CD4-positive, alpha-beta T cell treated with Interleukin-6 at 100 ng/mL for 8 hours (primary cell): Measurements from ENCODE around the gene IFI6.

ENCODE experiments used
- DNase-seq: peaks from one replicate; pipeline ENCODE4 v3.0.0-alpha.2; 2020; ENCODE audit warnings: mixed read lengths, low spot score

IFI6 gene

DNA sequence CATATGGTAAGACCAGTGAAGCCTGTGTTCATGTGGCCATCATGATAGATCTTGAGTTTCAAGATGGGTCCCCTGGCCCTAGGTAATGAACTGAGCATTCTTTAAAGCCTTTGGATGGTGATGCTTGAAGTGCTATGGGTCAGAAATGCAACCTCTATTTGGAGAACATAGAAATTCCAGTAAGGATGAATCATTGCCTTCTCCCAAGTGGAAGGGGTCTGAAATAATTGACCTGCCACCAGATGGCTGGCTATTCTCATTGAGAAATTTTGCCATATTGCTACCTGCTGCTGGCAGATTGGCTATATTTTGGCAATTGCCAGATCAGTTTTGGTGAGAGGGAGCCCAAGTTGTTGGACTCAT, 739 bp upstream of the IFI6 start:
- DNase-seq, result no peak

- no peak for DNase-seq
Measured at GRCh38 chr1:27669876-27670275, 2.1 kb downstream of the IFI6 start.

DNA sequence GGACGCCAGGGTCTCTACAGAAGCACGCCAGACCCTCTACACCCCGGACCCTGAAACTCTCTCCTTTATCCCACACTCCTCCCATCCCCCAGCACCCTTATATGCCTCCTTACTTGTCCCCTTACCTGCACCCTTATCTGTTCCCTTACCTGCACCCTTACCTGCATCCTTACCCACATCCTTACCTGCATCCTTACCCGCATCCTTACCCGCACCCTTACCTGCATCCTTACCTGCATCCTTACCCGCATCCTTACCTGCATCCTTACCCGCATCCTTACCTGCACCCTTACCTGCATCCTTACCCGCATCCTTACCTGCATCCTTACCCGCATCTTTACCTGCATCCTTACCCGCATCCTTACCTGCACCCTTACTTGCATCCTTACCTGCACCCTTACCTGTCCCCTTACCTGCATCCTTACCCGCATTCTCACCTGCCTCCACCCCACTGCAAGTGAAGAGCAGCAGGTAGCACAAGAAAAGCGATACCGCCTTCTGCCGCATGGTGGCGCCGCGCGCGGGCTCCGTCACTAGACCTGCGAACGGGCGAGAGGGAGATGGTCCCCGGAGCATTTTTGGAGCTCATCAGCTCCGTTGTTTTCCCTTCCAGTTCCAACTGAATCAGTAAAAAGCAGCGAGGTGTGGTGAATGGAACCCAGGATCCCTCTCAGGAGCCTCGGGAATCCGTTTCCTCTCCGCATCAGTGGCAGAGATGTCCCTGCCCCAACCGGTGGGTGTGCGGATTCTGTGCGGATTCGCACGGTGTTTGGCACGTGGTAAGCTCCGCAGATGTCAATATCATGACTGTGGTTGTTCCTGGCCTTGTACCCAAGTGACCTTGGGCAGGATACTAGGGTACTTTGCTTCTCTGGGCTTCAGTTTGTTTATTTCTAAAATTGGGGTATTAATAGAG, 2.9 kb downstream of the IFI6 start:
- DNase-seq, result peak; percentile 83

DNA sequence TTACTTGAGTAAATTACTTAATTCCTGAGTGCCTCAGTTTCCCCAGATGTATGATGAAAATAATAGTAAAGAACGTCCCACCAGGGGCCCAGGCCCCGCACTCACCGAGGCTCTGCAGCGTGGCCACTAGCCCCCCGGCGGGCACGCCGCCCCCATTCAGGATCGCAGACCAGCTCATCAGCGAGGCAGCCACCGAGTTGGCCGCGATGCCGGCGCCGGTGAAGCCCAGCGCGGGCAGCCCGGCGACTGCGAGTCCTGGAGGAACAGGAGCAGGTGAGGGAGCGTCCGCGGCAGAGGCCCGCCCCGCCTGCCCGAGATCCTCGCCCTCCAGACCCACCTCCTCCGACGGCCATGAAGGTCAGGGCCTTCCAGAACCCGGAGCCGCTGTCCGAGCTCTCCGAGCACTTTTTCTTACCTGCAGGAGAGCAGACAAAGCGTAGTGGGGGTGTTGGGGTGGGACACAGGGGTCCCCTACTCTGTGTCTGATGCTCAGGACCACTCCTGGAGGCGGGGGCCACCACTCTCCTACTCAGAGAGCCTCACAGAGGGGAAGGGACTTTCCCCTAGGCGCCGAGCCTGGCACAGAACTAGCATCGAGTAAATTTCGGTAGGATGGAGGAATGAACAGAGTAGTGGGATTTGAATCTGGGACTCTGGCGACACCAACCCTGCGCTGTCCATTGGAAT, 3.7 kb downstream of the IFI6 start:
- no peak for DNase-seq

DNA sequence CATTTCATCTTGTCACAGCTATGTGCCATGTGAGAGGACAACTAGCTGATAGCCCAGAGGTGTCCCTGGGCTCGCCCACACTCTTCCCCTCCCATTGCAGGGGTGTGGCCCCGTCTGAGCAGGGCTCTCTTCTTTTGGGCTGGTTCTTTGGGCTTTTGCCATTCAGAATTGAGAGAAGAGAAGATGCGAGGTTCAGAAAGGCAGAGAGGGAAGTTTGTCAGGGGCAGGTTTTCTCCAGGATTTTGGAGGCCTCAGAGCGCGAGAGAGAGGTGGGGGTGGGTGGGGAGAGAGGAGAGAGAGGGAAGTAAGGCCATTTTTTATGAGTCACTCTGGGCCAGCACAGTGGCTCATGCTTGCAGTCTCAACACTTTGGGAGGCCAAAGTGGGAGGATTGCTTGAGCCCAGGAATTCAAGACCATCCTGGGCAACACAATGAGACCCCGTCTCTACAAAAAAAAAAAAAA, 5.2 kb downstream of the IFI6 start:
- no peak for DNase-seq

GRCh38 chr1:27666294-27666693, 5.7 kb downstream of the IFI6 start:
- DNase-seq, result no peak

DNA sequence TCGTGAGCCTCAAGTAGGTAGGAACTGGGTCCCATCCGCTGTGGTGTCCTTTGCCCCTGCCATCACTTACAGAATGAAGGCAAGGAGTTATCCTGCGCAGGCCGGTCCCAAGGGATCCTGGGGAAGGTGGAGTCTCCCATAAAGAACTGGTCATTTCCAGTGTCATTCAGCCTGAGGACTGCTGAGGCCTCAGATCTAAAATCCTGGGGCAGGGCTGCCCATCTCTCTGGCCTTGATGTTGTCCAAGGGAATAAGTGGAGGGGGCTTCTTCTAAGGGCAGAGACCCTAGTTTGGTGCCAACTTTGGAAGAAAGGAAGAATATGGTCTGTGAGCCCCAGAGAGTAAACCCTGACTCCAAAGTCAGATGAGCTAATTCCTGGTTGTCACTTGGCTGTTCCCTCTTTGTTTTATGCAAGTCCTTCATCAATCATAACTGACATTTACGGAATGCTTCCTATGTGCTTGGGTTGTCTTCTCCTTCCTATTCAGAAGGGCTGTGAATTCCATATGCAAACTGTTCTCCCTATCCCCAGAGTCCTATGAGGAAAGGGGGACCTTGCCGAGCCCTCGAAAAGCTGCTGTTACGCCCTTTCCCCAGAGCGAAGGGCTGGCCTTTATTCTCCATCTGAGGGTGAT, 6.9 kb downstream of the IFI6 start:
- DNase-seq, result no peak

DNA sequence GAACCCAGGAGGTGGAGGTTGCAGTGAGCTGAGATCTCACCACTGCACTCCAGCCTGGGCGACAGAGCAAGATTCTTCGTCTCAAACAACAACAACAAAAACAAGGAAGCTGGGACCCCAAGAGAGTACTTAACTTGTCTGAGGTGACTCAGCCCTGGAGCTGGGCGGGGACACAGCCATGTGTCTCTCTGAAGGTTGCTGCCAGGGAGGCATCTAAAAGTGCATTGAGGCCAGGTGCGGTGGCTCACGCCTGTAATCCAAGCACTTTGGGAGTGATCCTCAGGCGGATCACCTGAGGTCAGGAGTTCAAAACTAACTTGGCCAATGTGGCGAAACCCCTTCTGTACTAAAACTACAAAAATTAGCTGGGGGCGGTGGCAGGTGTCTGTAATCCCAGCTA, 7.7 kb downstream of the IFI6 start:
- DNase-seq, result no peak

- peak; percentile 91 for DNase-seq
Measured at GRCh38 chr1:27662707-27663393, 9.1 kb downstream of the IFI6 start.

DNA sequence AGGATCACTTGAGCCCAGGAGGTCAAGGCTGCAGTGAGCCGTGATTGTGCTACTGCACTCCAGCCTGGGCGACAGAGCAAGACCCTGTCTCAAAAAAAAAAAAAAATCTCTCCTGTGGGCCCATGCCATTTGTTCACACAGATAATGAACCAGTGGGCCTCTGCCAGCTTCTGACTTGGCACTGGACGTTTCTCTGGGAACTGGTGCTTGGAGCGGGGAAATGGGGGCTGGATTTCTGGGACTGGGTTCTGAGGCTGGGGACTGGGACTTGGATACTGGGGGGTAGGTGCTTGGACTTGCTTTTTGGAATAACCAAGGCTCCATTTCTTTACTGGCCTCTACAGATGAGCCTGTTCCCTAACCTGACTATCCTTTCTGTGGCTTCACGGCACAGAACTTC, 9.7 kb downstream of the IFI6 start:
- DNase-seq, result no peak

- DNase-seq, result no peak
Measured at GRCh38 chr1:27661412-27662075, 10.4 kb downstream of the IFI6 start.

DNA sequence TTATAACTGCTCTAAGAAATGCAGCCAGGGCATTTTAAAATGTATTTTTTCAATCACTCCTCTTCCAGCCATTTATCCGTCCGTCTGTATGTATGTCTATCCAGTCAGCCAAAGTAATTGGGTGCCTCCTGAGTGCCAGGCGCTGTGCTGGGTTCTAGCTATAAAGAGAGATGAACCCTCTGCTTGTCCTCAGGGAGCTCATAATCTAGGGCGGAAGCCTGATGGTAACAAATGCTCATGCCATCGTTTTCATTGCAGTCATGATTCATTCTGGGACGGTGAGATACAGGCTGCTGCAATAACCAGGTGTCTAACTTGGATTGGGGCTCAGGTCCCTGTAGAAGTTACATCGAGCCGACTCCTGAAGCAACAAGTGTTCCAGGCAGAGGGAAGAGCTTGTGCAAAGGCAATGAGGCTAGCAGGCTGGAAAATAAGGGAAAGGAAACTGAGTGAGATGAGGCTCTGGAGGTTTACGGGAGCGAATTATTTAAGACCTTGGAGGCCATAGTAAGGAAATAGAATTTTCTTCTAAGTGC, 11.6 kb downstream of the IFI6 start:
- no peak for DNase-seq

GRCh38 chr1:27659497-27660299, 12.3 kb downstream of the IFI6 start:
- DNase-seq, result peak; percentile 85

- DNase-seq, result peak; percentile 21
Measured at GRCh38 chr1:27658951-27659496, 13.0 kb downstream of the IFI6 start.

DNA sequence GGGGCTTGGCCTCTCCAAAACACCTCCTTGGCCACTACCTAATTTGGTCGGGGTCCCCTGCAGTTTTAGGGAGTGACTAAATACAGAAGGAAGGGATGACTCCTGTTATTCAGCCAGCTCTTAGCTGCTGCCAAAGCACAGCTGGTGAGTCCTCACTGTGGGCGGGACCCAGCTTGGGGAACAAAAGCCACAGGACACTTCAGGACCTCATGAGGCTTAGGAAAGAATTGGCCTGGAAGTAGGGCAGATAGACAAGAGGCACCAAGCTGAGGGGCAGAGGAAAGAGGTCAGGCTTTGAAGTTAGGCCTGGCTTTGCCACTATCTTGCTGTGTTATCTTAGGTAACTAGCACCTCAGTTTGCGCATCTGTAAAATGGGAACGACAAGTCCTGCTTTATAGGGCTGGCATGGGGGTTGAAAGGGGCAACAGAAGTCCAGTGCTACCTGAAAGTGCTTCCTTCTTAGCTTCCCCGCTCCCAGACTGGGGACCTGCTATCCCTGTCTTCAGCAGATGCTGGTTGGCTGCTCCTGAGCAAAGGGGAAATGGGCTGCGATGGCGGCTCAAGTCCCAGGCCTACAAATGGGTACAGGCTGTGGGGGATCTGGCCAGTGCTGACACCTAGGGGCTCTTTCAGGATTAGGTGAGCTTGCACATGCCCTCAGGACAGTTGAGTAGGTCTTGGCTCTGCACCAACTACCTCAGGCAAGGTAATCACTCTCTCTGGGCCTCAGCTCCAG, 15.7 kb downstream of the IFI6 start:
- no peak for DNase-seq

- DNase-seq, result no peak
Measured at GRCh38 chr1:27655151-27655937, 16.6 kb downstream of the IFI6 start.

- no peak for DNase-seq
Measured at GRCh38 chr1:27652111-27652864, 19.7 kb downstream of the IFI6 start.
